Esophagus squamous epithelium (tissue), 5 donors: ENCODE measurements around the gene MOCS3. TPM values are rescaled to one million over a fixed set of nuclear protein-coding genes. Genes with fewer than 3 reads are reported as not detected.

ENCODE experiments used
- DNase-seq: peaks from one replicate; lab custom pipeline; 2025; lab: John Stamatoyannopoulos, UW
- H3K27ac ChIP-seq, 4 donors: fragments of 200-600 bp; sonication (generic); one replicate each; pipeline ENCODE4 v1.5.1; 2016 to 2019; ENCODE audit warnings: mild to moderate bottlenecking in 1 of 4
- H3K27me3 ChIP-seq, 4 donors: fragments of 200-600 bp; sonication (generic); 1 replicate in 3 of 4; 2 replicates in 1 of 4; pipeline versions ENCODE4 v1.5.1 to v1.6.0; 2017 to 2021; ENCODE audit warnings: antibody characterized with exemption in 1 of 4
- H3K36me3 ChIP-seq, 3 donors: fragments of 200-600 bp; sonication (generic); one replicate each; pipeline ENCODE4 v1.5.1; 2016 to 2019
- H3K4me1 ChIP-seq, 3 donors: fragments of 200-600 bp; sonication (generic); one replicate each; pipeline ENCODE4 v1.5.1; 2017 to 2019
- H3K4me3 ChIP-seq, 4 donors: fragments of 200-600 bp; sonication (generic); 1 replicate in 3 of 4; 2 replicates in 1 of 4; pipeline ENCODE4 v1.5.1; 2016 to 2019; ENCODE audit warnings: mild to moderate bottlenecking in 2 of 4, moderate library complexity in 1 of 4
- H3K9me3 ChIP-seq, 3 donors: fragments of 200-600 bp; sonication (generic); one replicate each; pipeline ENCODE4 v1.5.1; 2016 to 2019
- POLR2A ChIP-seq, 4 donors: fragments of 450-650 bp; IDR thresholded peaks; one replicate each; pipeline ENCODE4 v1.6.1; 2017; ENCODE audit warnings: antibody characterized with exemption in 4 of 4, mild to moderate bottlenecking in 4 of 4, moderate library complexity in 3 of 4
- WGBS, 2 donors: methylation state at CpG; one replicate each; pipeline ENCODE4 v1.1.5; 2018; 5-methylcytosine and 5-hydroxymethylcytosine counted together
- intact Hi-C: fragments of 100-400 bp; cut with DNase I; formaldehyde crosslinking; loops from one replicate; pipeline ENCODE4 v1.15.0; 2022
- total RNA-seq, 4 donors: library from RNA; depleted of rRNA; stranded (reverse); fragments of >200 nt; gene quantifications; one replicate each; pipeline ENCODE4 v1.1.0, GENCODE V29; 2016
- TF ChIP-seq, protein P1 (sequence below), 6 experiments: fragments of 450-650 bp in 4 of 6; fragments of 200-600 bp in 2 of 6; sonication (generic) in 2 of 6; IDR thresholded peaks; one replicate each; pipeline ENCODE4 v1.5.1; 2016 to 2019; ENCODE audit warnings: antibody characterized with exemption in 6 of 6, mild to moderate bottlenecking in 4 of 6, moderate library complexity in 4 of 6
- donor health status: DM: yes; HTN: yes; CAD: no.

The MOCS3 gene
- total RNA-seq, 4 donors from 2014 or later, result 4.1 to 6.7 (median 5.4) TPM

DNA sequence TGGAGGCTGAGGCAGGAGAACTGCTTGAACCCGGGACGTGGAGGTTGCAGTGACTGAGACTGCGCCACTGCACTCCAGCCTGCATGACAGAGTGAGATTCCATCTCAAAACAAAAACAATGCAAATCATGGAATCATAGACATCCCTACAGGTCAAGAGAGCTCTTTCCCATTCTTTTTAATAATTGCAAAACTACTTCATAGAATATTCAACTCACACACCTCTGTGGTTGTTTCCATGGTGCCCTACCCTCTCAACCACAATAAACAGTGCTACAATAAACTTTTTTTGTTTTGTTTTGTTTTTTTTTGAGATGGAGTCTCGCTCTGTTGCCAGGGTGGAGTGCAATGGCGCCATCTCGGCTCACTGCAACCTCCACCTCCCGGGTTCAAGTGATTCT lies 15.5 kb upstream of the MOCS3 start:
- Histone ChIP-seq H3K9me3 (no peaks in the 10 kb centered on the region), H3K27me3 (no peaks in the 10 kb centered on the region), H3K27ac (no peak overlapping the region), H3K4me1 (no peaks in the 10 kb centered on the region), H3K36me3 (peaks cover 18 to 100% (median 39%) of the 10 kb centered on the region in 3 donors), H3K4me3 (no peak overlapping the region)
- 91 to 93% methylated on average over 7 of the region's 7 CpGs for WGBS, 2 donors
- no peak for DNase-seq
- TF ChIP-seq POLR2A (IDR thresholded peaks at IDR 0.05), result no peak
- TF ChIP-seq, protein P1, sequence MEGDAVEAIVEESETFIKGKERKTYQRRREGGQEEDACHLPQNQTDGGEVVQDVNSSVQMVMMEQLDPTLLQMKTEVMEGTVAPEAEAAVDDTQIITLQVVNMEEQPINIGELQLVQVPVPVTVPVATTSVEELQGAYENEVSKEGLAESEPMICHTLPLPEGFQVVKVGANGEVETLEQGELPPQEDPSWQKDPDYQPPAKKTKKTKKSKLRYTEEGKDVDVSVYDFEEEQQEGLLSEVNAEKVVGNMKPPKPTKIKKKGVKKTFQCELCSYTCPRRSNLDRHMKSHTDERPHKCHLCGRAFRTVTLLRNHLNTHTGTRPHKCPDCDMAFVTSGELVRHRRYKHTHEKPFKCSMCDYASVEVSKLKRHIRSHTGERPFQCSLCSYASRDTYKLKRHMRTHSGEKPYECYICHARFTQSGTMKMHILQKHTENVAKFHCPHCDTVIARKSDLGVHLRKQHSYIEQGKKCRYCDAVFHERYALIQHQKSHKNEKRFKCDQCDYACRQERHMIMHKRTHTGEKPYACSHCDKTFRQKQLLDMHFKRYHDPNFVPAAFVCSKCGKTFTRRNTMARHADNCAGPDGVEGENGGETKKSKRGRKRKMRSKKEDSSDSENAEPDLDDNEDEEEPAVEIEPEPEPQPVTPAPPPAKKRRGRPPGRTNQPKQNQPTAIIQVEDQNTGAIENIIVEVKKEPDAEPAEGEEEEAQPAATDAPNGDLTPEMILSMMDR (IDR thresholded peaks at IDR 0.05), result no peak
- intact Hi-C loops, result no loop called here

DNA sequence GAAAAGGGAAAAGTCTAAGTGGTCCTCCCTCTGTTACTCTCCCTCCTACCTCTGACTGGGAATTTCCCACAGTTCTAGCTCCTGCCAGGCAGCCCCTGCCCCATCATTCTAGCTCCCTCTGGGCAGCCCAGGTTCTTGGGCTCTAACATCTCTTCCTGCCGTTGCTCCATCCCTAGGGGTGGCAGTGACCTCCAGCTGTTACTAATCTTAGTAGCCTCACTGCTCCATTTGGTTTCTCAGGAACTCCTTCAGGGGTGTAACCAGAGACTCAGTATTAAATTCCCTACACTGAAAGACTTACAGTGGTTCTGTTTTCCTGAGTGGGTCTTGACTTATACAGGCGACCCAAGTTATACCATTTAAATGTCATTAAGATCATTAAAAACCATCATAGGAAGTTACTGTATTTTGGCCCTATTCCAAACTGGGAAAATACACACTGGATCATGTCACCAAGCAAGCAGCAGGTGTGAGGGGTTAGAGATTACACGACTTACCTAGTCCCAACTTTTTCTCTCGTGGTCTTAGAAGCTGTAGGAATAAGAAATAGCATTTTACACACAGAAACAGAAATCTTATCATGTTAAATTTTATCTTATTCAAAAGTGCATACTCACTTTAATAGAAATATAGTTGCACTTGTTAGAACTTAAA lies 10.4 kb upstream of the MOCS3 start:
- H3K4me3 ChIP-seq, result no peak overlapping the region
- H3K9me3 ChIP-seq, result no peaks in the 10 kb centered on the region
- H3K36me3 ChIP-seq, result peaks cover 15 to 100% (median 32%) of the 10 kb centered on the region in 3 donors
- no peak for DNase-seq
- H3K27ac ChIP-seq, result no peak overlapping the region
- H3K27me3 ChIP-seq, result no peaks in the 10 kb centered on the region
- intact Hi-C loops, result no loop called here
- H3K4me1 ChIP-seq, result no peaks in the 10 kb centered on the region
- TF ChIP-seq, protein P1 (IDR thresholded peaks at IDR 0.05), result no peak
- no peak for TF ChIP-seq POLR2A (IDR thresholded peaks at IDR 0.05)
- WGBS, 2 donors, result 86 to 87% methylated on average over 4 of the region's 4 CpGs

DNA sequence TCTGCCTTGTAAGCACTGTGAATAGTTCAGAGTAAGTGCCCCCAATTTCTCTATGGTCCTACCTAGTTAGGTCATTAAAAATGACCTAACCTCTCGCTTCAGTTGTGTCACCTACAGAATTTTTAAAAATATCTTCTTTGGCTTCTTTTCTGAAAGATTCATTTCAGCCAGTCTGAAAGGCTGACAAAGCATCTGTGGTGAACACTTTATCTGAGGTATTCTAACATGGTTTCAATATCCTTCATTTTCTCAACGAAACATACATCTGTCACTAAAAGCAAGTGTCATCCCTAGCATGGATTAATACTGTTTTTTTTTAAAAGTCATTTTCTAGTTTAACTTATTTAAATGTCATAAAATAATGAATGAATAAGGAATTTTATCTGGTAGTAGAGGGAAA lies 5.4 kb upstream of the MOCS3 start:
- peaks cover 0 to 75% (median 14%) of the 10 kb centered on the region in 3 donors for H3K36me3 ChIP-seq
- 88 to 89% methylated on average over 2 of the region's 2 CpGs for WGBS, 2 donors
- peaks cover 8 to 34% (median 13%) of the 10 kb centered on the region in 3 donors for H3K4me1 ChIP-seq
- TF ChIP-seq, protein P1 (IDR thresholded peaks at IDR 0.05), result no peak
- TF ChIP-seq POLR2A (IDR thresholded peaks at IDR 0.05), result no peak
- intact Hi-C loops, result no loop called here
- no peaks in the 10 kb centered on the region for H3K9me3 ChIP-seq
- H3K27ac ChIP-seq, result no peak overlapping the region
- no peaks in the 10 kb centered on the region for H3K27me3 ChIP-seq
- H3K4me3 ChIP-seq, result no peak overlapping the region
- no peak for DNase-seq

DNA sequence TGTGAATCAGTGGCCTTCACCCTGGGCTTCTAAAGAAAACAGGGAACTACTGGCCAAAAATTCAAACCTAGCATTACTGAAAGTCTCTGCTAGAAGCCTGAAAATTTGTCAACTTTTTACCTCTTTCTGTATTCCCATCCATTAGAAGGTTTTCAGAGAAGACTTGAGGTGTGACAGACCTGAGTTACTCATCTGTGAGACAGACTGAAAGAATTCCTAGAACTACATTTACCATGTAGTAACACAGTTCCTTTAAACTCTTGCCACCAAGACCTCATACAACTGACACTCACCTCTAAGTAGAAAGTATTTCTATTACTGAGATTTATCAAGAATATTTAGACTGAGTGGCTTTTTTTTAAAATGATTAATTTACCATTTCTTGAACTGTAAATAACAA lies 4.8 kb upstream of the MOCS3 start:
- Histone ChIP-seq H3K4me1 (peaks cover 8 to 34% (median 13%) of the 10 kb centered on the region in 3 donors), H3K36me3 (peaks cover 0 to 68% (median 13%) of the 10 kb centered on the region in 3 donors)
- TF ChIP-seq, protein P1 (IDR thresholded peaks at IDR 0.05), result no peak
- no peak for TF ChIP-seq POLR2A (IDR thresholded peaks at IDR 0.05)

DNA sequence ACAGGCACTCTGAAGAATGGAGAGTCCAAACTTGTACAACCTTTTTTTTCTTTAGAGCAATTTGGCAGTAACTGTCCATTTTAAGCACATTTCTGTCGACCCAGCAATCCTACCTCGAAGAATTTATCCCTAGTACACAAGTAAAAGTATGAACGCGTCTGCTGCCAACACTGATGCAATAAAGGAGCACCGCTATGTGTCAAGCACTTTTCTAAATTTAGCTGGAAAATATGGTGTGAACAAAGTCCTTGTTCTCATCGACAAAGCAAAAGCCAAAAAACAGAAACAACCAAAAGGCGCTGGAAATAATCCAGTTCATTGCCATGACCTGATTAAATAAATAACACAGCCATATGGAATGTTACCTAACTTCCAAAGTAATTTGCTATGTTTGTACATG lies 1.3 kb upstream of the MOCS3 start:
- peak overlapping the region; percentile 70 to 97 (median 89) for H3K4me3 ChIP-seq
- TF ChIP-seq, protein P1 (IDR thresholded peaks at IDR 0.05), result no peak
- no peak for TF ChIP-seq POLR2A (IDR thresholded peaks at IDR 0.05)
- no peak for DNase-seq
- H3K27me3 ChIP-seq, result no peaks in the 10 kb centered on the region
- H3K27ac ChIP-seq, result peak overlapping the region in 2 of 4 donors; percentile 92 to 93
- H3K4me1 ChIP-seq, result peaks cover 19 to 63% (median 31%) of the 10 kb centered on the region in 3 donors
- peaks cover 0 to 51% (median 3%) of the 10 kb centered on the region in 3 donors for H3K36me3 ChIP-seq
- 9 to 13% methylated on average over 7 of the region's 7 CpGs for WGBS, 2 donors
- intact Hi-C loops, result no loop called here
- no peaks in the 10 kb centered on the region for H3K9me3 ChIP-seq

More for the DNA sequence above, 4.8 kb upstream of the MOCS3 start:
- Histone ChIP-seq H3K9me3 (no peaks in the 10 kb centered on the region), H3K27me3 (no peaks in the 10 kb centered on the region), H3K27ac (no peak overlapping the region), H3K4me3 (no peak overlapping the region)
- intact Hi-C loops, result no loop called here
- DNase-seq, result no peak
